ENCODE data around the gene DPYSL4. TPM values are rescaled to one million over a fixed set of nuclear protein-coding genes. Genes with fewer than 3 reads are reported as not detected.

DPYSL4 gene
- total RNA-seq, 6 donors from 2014 or later: 0.11 to 2.2 (median 0.79) TPM; not detected in 1

DNA sequence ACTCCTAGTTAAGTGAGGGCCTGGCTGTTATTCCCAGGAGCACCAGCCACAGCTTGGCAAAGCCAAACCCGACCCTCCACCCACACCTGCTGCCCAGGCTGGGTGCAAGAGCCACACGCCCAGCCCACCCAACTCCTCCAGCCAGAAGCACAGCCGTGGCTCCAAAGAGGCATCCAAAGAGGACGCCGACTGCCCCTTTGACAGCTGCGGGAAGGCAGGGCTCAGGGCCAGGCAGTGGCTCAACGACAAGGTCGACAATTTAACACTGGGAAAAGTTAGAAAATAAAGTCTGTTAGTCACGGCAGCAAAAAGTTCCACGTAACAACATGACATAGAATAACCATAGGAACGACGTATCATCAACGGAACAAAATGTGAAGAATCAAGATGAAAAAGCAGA lies 54.3 kb downstream of the DPYSL4 start:
- ATAC-seq (ENCODE audit: low FRiP score in 2 of 2) (no peak), DNase-seq (peak in 1 of 2 donors; percentile 15)
- no peaks in the 10 kb centered on the region for H3K4me1 ChIP-seq
- WGBS, 2 donors: 89 to 94% methylated on average over 13 of the region's 13 CpGs
- no peak overlapping the region for H3K27ac ChIP-seq
- no peaks in the 10 kb centered on the region for H3K36me3 ChIP-seq
- H3K4me3 ChIP-seq: no peak overlapping the region
- no peaks in the 10 kb centered on the region for H3K9me3 ChIP-seq
- TF ChIP-seq POLR2A (IDR thresholded peaks at IDR 0.05) (no peak), POLR2AphosphoS5 (IDR thresholded peaks at IDR 0.05) (no peak), EP300 (IDR thresholded peaks at IDR 0.05) (no peak)
- TF ChIP-seq, protein P1, sequence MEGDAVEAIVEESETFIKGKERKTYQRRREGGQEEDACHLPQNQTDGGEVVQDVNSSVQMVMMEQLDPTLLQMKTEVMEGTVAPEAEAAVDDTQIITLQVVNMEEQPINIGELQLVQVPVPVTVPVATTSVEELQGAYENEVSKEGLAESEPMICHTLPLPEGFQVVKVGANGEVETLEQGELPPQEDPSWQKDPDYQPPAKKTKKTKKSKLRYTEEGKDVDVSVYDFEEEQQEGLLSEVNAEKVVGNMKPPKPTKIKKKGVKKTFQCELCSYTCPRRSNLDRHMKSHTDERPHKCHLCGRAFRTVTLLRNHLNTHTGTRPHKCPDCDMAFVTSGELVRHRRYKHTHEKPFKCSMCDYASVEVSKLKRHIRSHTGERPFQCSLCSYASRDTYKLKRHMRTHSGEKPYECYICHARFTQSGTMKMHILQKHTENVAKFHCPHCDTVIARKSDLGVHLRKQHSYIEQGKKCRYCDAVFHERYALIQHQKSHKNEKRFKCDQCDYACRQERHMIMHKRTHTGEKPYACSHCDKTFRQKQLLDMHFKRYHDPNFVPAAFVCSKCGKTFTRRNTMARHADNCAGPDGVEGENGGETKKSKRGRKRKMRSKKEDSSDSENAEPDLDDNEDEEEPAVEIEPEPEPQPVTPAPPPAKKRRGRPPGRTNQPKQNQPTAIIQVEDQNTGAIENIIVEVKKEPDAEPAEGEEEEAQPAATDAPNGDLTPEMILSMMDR (IDR thresholded peaks at IDR 0.05): no peak
- H3K27me3 ChIP-seq: no peaks in the 10 kb centered on the region

DNA sequence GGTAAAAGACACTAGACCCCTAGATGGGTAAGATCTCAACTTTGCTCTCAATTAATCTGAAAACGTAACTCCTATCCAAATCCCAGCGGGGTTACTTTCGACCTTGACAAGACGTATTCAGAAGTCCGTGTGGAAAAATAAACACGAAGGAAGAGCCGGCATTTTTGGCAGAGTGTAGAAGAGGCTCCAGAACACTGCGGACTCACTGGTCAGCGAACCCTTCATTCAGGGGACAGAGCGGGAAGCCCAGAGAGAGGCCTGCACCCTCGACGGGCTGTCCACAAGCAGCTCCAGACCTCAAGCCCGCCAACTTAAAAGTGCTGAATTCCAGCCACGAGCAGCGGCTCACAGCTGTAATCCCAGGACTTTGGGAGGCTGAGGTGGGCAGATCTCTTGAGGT lies 54.7 kb downstream of the DPYSL4 start:
- TF ChIP-seq POLR2A (IDR thresholded peaks at IDR 0.05) (no peak), EP300 (IDR thresholded peaks at IDR 0.05) (no peak), POLR2AphosphoS5 (IDR thresholded peaks at IDR 0.05) (no peak)
- TF ChIP-seq, protein P1 (IDR thresholded peaks at IDR 0.05): no peak
- ATAC-seq (ENCODE audit: low FRiP score in 2 of 2): no peak
- Histone ChIP-seq H3K4me3 (no peak overlapping the region), H3K4me1 (no peaks in the 10 kb centered on the region), H3K36me3 (no peaks in the 10 kb centered on the region), H3K27me3 (no peaks in the 10 kb centered on the region), H3K9me3 (no peaks in the 10 kb centered on the region), H3K27ac (no peak overlapping the region)
- DNase-seq: no peak
- 82 to 91% methylated on average over 15 of the region's 15 CpGs for WGBS, 2 donors

DNA sequence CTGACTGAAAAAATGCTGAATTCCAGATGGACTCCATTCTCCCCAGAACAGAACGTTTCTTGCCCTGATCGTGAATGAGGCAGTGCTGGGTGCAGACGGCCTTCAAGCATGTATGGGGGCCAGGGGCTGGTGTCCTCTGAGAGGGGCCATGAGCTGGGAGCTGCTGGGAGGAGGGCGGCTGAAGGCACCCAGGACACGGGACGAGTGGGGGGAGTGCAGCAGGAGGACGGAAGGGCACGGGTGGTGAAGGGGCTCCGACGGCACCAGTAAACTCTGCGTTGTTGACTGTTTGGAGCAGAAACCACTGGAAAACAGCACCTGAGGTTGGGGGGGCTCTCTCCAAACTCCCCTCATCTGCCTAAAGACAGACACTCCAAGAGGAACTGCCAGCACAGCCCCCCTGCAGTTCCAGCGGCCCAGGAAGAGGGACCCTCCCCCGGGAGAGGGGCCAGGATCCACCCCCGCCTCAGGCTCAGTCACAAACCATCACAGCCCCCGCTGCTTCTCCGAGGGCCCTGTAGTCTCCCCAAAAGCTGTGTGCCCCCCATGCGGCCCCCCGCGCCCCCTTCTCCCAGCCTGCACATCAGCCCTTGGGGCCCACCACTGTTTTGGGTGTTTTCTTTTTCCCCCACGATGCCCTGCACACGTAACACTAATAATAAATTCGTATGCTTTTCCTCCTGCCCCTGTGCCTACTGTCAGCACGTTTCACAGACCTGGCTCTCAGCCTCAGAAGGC lies 55.5 kb downstream of the DPYSL4 start:
- Histone ChIP-seq H3K27me3 (no peaks in the 10 kb centered on the region), H3K4me1 (no peaks in the 10 kb centered on the region), H3K9me3 (no peaks in the 10 kb centered on the region), H3K4me3 (no peak overlapping the region), H3K36me3 (no peaks in the 10 kb centered on the region), H3K27ac (no peak overlapping the region)
- DNase-seq (peak in 1 of 2 donors; percentile 65), ATAC-seq (ENCODE audit: low FRiP score in 2 of 2) (no peak)
- 84 to 88% methylated on average over 18 to 23 of the region's 23 CpGs for WGBS, 2 donors
- TF ChIP-seq POLR2A (IDR thresholded peaks at IDR 0.05) (no peak), POLR2AphosphoS5 (IDR thresholded peaks at IDR 0.05) (no peak), EP300 (IDR thresholded peaks at IDR 0.05) (no peak)
- TF ChIP-seq, protein P1 (IDR thresholded peaks at IDR 0.05): no peak

DNA sequence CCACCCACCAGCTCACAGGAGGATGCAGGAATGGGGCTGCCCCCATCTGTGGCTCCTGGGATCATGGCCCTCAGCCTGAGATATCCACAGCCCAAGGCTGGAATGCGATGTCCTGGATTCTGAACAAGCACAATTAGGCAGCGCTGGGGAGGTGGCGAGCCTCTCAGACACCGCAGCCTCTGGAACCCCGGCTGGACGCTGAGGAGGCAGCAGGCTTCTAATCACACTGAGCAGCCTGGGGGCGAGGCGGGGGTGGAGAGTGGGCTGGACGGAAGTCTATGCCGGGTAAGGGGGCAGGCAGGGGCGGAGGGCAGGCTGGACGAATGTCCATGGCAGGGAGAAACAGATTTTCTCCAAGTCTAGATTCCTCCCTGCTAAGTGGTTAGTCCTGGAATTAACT lies 56.4 kb downstream of the DPYSL4 start:
- H3K36me3 ChIP-seq: no peaks in the 10 kb centered on the region
- ATAC-seq (ENCODE audit: low FRiP score in 2 of 2): no peak
- no peaks in the 10 kb centered on the region for H3K9me3 ChIP-seq
- H3K27ac ChIP-seq: no peak overlapping the region
- TF ChIP-seq POLR2AphosphoS5 (IDR thresholded peaks at IDR 0.05) (no peak), POLR2A (IDR thresholded peaks at IDR 0.05) (no peak), EP300 (IDR thresholded peaks at IDR 0.05) (no peak)
- TF ChIP-seq, protein P1 (IDR thresholded peaks at IDR 0.05): no peak
- H3K4me1 ChIP-seq: no peaks in the 10 kb centered on the region
- no peaks in the 10 kb centered on the region for H3K27me3 ChIP-seq
- DNase-seq: peak in 1 of 2 donors; percentile 37
- H3K4me3 ChIP-seq: no peak overlapping the region
- 91 to 92% methylated on average over 12 of the region's 12 CpGs for WGBS, 2 donors

DNA sequence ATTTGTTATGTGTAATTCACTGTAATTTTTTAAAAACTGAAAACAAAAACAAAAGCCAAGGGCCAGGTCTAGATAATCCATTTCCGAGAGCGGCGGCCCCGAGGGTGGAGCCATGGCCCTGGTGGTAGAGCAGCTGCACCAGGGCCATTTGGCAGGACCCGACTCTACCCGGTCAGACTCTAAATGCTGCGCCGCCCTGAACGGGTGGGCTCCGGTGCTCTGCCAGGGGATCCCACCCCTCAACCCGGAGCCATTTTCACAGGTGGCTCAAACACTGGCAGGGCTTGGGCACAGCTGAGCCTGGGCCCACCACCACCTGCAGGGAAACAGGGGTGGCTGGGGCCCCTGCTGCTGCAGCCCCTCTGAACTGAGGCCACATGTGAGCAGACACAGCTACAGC lies 56.9 kb downstream of the DPYSL4 start:
- TF ChIP-seq EP300 (IDR thresholded peaks at IDR 0.05) (no peak), POLR2AphosphoS5 (IDR thresholded peaks at IDR 0.05) (no peak), POLR2A (IDR thresholded peaks at IDR 0.05) (no peak)
- TF ChIP-seq, protein P1 (IDR thresholded peaks at IDR 0.05): no peak
- WGBS, 2 donors: 91 to 96% methylated on average over 10 to 11 of the region's 11 CpGs

More for the DNA sequence above, 56.9 kb downstream of the DPYSL4 start:
- H3K27ac ChIP-seq: no peak overlapping the region
- H3K4me3 ChIP-seq: no peak overlapping the region
- no peaks in the 10 kb centered on the region for H3K36me3 ChIP-seq
- H3K27me3 ChIP-seq: no peaks in the 10 kb centered on the region
- H3K4me1 ChIP-seq: peaks cover 0 to 4% (median 2%) of the 10 kb centered on the region in 4 donors
- no peaks in the 10 kb centered on the region for H3K9me3 ChIP-seq
- ATAC-seq (ENCODE audit: low FRiP score in 2 of 2) (no peak), DNase-seq (peak in 1 of 2 donors; percentile 62)

Measured in upper lobe of left lung (tissue), 6 donors.